Fibroblast of lung (primary cell): ENCODE measurements around the gene ANXA3. TPM values are rescaled to one million over a fixed set of nuclear protein-coding genes. Genes with fewer than 3 reads are reported as not detected.
A peak's percentile ranks its signal among the peaks of the same experiment; 100 is the strongest.
"Not testable (repeated sequence)": the region's sequence is repeated elsewhere in the genome, so short reads cannot be mapped to it uniquely, and the experiment has no call there.

Experiments used
- DNase-seq, 2 donors: peaks; one replicate each; pipeline versions ENCODE4 v3.0.0 to v3.0.0-alpha.2; 2010; ENCODE audit warnings: low read depth in 2 of 2
- H2AFZ ChIP-seq: 2 replicates; pipeline ENCODE4 v1.5.1; 2012; ENCODE audit warnings: low read length, control low read depth, inconsistent platforms
- H3K27ac ChIP-seq: 2 replicates; pipeline ENCODE4 v1.5.1; 2011; ENCODE audit warnings: low read length, control low read depth; ENCODE audit not compliant: insufficient read depth
- H3K27me3 ChIP-seq: 2 replicates; pipeline ENCODE4 v1.5.1; 2011; ENCODE audit warnings: mild to moderate bottlenecking, low read length; ENCODE audit not compliant: control insufficient read depth, insufficient read depth
- H3K36me3 ChIP-seq: 2 replicates; pipeline ENCODE4 v1.5.1; 2011; ENCODE audit warnings: low read length; ENCODE audit not compliant: control insufficient read depth, insufficient read depth
- H3K4me1 ChIP-seq: 2 replicates; pipeline ENCODE4 v1.5.1; 2011; ENCODE audit warnings: low read length; ENCODE audit not compliant: control insufficient read depth, insufficient read depth; ENCODE audit errors: extremely low read depth
- H3K4me2 ChIP-seq: 2 replicates; pipeline ENCODE4 v1.5.1; 2011; ENCODE audit warnings: low read length, control low read depth; ENCODE audit not compliant: insufficient read depth; ENCODE audit errors: extremely low read depth
- H3K4me3 ChIP-seq, 4 experiments: fragments of 200-600 bp in 1 of 4; sonication (generic) in 1 of 4; replicated peaks in 1 of 4; 2 replicates each; pipeline ENCODE4 v1.5.1; 2011 to 2016; ENCODE audit warnings: low read length in 4 of 4, low read depth in 3 of 4, mild to moderate bottlenecking in 3 of 4, control low read depth in 2 of 4, inconsistent platforms in 1 of 4, mixed read lengths in 1 of 4; ENCODE audit not compliant: insufficient read depth in 1 of 4; ENCODE audit errors: control extremely low read depth in 1 of 4
- H3K79me2 ChIP-seq: 2 replicates; pipeline ENCODE4 v1.5.1; 2012; ENCODE audit warnings: mild to moderate bottlenecking, low read length, inconsistent platforms; ENCODE audit not compliant: control insufficient read depth, insufficient read depth
- H3K9ac ChIP-seq: 2 replicates; pipeline ENCODE4 v1.5.1; 2011; ENCODE audit warnings: mild to moderate bottlenecking, low read length, control low read depth; ENCODE audit not compliant: insufficient read depth
- H3K9me3 ChIP-seq: 2 replicates; pipeline ENCODE4 v1.5.1; 2012; ENCODE audit warnings: low read depth, low read length; ENCODE audit not compliant: control insufficient read depth, insufficient read depth
- H4K20me1 ChIP-seq: 2 replicates; pipeline ENCODE4 v1.5.1; 2011; ENCODE audit warnings: low read length; ENCODE audit not compliant: control insufficient read depth, insufficient read depth; ENCODE audit errors: extremely low read depth
- CTCF ChIP-seq, 2 donors: IDR thresholded peaks in 1 of 2; conservative IDR thresholded peaks in 1 of 2; 1 replicate in 1 of 2; 2 replicates in 1 of 2; pipeline ENCODE4 v1.5.1; 2011 to 2012; ENCODE audit warnings: low read length in 2 of 2, control low read depth in 1 of 2, inconsistent platforms in 1 of 2, low read depth in 1 of 2, mild to moderate bottlenecking in 1 of 2
- EZH2 ChIP-seq: IDR thresholded peaks from 2 replicates; pipeline ENCODE4 v1.5.1; 2012; ENCODE audit warnings: low read length, control low read depth, mild to moderate bottlenecking; ENCODE audit errors: missing control alignments
- polyA minus RNA-seq: library from RNA; depleted of rRNA, polyadenylated mRNA; stranded (reverse); fragments of >200 nt; gene quantifications from 2 replicates; pipeline ENCODE4 v1.2.3, GENCODE V29; 2011; ENCODE audit warnings: low replicate concordance
- polyA plus RNA-seq, 2 donors: library from polyadenylated mRNA; depleted of rRNA in 1 of 2; stranded (reverse) in 1 of 2; unstranded in 1 of 2; fragments of >200 nt; gene quantifications; 2 replicates each; pipeline ENCODE4 v1.2.1, GENCODE V29; 2011 to 2012; ENCODE audit warnings: missing spikeins in 1 of 2
- total RNA-seq: library from RNA; depleted of rRNA; stranded (reverse); fragments of >200 nt; gene quantifications from 2 replicates; pipeline ENCODE4 v1.2.1, GENCODE V29; 2014

Gene ANXA3, protein sequence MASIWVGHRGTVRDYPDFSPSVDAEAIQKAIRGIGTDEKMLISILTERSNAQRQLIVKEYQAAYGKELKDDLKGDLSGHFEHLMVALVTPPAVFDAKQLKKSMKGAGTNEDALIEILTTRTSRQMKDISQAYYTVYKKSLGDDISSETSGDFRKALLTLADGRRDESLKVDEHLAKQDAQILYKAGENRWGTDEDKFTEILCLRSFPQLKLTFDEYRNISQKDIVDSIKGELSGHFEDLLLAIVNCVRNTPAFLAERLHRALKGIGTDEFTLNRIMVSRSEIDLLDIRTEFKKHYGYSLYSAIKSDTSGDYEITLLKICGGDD
- total RNA-seq (7.2 and 9.7 TPM in 2 replicates), polyA plus RNA-seq (9.8 and 9.9 TPM in 2 replicates), polyA minus RNA-seq (7.5 and 9.6 TPM in 2 replicates)
- polyA plus RNA-seq (2012) = 7.3 and 8.7 TPM in 2 replicates

- peak within 1 kb of the TSS; percentile 9 for H2AFZ ChIP-seq
- H3K4me3 ChIP-seq = peak within 1 kb of the TSS; percentile 5 to 65 (median 34)
- H3K4me1 ChIP-seq = no peaks in the 10 kb centered on the region
- no peaks in the 10 kb centered on the region for H3K79me2 ChIP-seq
- no peaks in the 10 kb centered on the region for H3K9me3 ChIP-seq
- TF ChIP-seq CTCF (conservative IDR thresholded peaks at IDR 0.05 in 1 of 2, IDR thresholded peaks at IDR 0.05 in 1 of 2; ENCODE audit: low read depth in 1 of 2, low read length in 2 of 2) = no peak
- TF ChIP-seq EZH2 = no peak
- DNase-seq = peak in 1 of 2 donors; percentile 46
- no peaks in the 10 kb centered on the region for H4K20me1 ChIP-seq
- no peak within 1 kb of the TSS for H3K27ac ChIP-seq
- no peaks in the 10 kb centered on the region for H3K27me3 ChIP-seq
- peak within 1 kb of the TSS; percentile 38 for H3K4me2 ChIP-seq
- peak within 1 kb of the TSS; percentile 3 for H3K9ac ChIP-seq
- no peaks in the 10 kb centered on the region for H3K36me3 ChIP-seq
Measured at GRCh38 chr4:78551420-78552351, at the start of gene ANXA3. ANXA3 (plus strand) TSS chr4:78551770; CDS start chr4:78554474, 2,704 bp downstream.

DNA sequence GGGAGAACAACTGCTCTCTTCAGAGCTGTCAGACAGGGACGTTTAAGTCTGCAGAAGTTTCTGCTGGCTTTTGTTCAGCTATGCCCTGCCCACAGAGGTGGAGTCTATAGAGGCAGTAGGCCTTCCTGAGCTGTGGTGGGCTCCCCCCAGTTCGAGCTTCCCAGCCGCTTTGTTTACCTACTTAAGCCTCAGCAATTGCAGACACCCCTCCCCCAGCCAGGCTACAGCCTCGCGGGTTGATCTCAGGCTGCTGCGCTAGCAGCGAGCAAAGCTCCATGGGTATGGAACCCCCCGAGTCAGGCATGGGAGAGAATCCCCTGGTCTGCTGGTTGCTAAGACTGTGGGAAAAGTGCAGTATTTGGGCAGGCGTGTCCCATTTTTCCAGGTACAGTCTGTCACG is 45.3 kb upstream of the ANXA3 start:
- not testable (repeated sequence) for H3K27ac ChIP-seq, H3K36me3 ChIP-seq, H3K27me3 ChIP-seq, H3K9ac ChIP-seq, DNase-seq, H3K4me1 ChIP-seq, H4K20me1 ChIP-seq, H3K4me3 ChIP-seq, H3K9me3 ChIP-seq, H2AFZ ChIP-seq, H3K4me2 ChIP-seq, H3K79me2 ChIP-seq

- TF ChIP-seq EZH2 = no peak
- TF ChIP-seq CTCF (conservative IDR thresholded peaks at IDR 0.05 in 1 of 2, IDR thresholded peaks at IDR 0.05 in 1 of 2; ENCODE audit: low read depth in 1 of 2, low read length in 2 of 2) = no peak
- Histone ChIP-seq H2AFZ (no peak overlapping the region), H3K27ac (no peak overlapping the region), H3K79me2 (no peaks in the 10 kb centered on the region), H3K27me3 (no peaks in the 10 kb centered on the region), H3K36me3 (no peaks in the 10 kb centered on the region), H3K9ac (no peak overlapping the region), H3K4me1 (no peaks in the 10 kb centered on the region), H4K20me1 (no peaks in the 10 kb centered on the region), H3K4me3 (no peak overlapping the region), H3K4me2 (no peak overlapping the region), H3K9me3 (no peaks in the 10 kb centered on the region)
- DNase-seq = no peak
Measured at GRCh38 chr4:78509043-78509442, 42.5 kb upstream of the ANXA3 start.
